NCI-H2107 treated with DMSO at 0.1 percent for 48 hours (cell line): ENCODE results near the gene LYST.

Experiments used
- DNase-seq: peaks from one replicate; lab custom pipeline; 2025; ENCODE audit not compliant: unreplicated experiment; lab: John Stamatoyannopoulos, UW

The LYST gene

GRCh38 chr1:235613602-235614001, 253.1 kb downstream of the LYST start:
- no peak for DNase-seq

GRCh38 chr1:235612761-235613160, 253.9 kb downstream of the LYST start:
- no peak for DNase-seq
